HG03135 (cell line): ENCODE data around the gene LEPR.
A peak's percentile ranks its signal among the peaks of the same experiment; 100 is the strongest.
"Not testable (repeated sequence)": the region's sequence is repeated elsewhere in the genome, so short reads cannot be mapped to it uniquely, and the experiment has no call there.

Experiments
- ATAC-seq: cut with Tn5 transposase; IDR thresholded peaks from one replicate; pipeline ENCODE4 v1.9.1; 2021; ENCODE audit warnings: mild to moderate bottlenecking, moderate library complexity; ENCODE audit not compliant: unreplicated experiment

LEPR gene

DNA sequence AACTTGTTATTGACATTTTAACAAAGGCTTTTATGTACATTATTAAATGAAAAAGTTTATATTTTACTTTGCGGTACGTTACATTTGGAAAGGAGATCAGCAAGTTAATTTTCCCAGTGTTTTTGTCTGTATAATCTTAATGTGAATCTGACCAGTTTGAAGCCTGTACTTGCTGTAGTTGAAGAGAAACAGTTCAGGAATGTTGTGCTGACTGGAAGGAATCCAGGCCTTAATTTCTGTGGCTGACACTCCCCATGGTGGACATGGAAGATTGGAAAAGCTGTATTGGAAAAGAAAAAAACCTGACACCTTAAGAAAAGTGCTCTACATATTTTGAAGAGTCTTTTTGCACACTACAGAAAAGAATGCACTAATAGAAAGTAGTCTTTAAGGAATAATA is 15.5 kb downstream of the LEPR start:
- ATAC-seq: no peak

DNA sequence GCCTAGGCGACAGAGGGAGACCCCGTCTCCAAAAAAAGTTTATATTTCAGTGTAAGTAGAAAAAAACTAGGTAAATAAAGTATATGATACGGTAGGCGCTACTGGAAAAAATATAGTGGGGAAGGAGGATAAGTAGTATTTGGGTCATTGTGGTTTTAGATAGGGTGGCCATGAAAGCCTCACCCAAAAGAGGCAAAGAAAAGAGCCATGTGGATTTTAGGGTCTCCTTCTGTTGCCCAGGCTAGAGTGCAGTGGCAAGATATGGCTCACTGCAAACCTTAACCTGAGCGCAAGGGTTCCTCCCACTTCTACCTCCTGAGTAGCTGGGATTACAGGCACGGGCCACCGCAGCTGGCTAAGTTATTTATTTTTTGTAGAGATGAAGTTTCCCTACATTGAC is 17.1 kb downstream of the LEPR start:
- ATAC-seq: no peak

DNA sequence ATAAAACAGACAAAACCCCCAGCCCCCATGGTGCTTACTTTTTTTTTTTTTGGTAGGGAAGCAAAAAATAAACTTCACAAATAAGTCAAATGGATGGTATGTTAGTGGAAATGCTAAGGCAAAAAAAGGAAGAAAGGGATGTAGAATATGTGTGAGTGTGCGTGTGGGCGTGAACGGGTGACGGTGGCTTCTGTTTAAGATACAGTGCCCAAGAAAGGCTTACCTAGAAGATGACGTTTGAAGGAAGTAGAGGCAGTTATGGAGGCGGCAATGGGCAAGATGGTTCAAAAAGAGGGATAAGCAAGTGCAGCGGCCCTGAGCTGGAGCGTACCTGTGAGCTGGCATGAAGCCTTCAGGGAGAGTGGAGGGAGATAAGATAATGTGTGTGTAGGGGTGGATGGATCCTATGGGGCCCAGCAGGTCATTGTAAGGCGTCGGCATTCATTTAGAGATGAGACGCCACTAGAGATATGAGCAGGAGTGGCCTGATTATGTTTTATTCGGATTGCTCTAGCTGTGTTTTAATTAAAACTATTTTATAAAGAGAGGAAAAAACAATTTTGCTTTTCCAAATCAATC is 19.9 kb downstream of the LEPR start:
- no peak for ATAC-seq

DNA sequence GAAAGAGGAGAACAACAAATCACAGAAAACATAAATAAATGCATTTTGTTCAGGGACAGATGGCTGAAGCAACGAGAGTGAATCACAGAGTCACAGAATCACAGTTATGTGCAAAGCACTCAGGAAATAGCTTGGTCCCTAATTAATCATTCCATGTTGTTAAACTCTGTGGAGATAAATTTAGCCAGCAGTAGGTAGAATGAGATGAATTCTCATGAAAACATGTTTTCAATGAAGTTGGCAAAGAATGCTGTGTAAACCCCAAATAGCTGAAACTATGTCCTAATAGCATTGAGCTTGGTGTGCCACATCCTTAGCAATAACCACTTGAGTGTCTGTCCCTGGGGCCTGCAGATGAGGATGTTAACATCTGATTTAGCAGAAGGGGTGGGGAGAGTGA is 20.4 kb downstream of the LEPR start:
- ATAC-seq: no peak

DNA sequence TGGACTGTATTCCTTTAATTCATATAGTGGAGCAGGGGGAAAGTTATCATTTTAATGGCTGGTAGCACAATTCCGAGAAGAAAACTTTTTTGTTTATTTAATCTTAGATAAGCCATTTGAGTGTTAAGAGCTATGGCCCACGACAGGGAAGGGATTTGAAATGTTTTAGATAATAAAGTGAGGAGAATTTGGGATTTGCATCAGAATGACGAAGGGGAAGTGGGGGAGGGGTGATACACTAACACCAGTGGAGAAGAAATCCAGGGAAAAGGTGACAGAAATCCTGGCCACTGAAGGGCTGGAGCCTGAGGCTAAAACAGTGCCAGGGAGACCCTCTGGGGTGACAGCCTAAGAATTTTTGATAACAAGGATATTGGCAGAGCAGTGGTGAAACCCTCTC is 21.0 kb downstream of the LEPR start:
- no peak for ATAC-seq

DNA sequence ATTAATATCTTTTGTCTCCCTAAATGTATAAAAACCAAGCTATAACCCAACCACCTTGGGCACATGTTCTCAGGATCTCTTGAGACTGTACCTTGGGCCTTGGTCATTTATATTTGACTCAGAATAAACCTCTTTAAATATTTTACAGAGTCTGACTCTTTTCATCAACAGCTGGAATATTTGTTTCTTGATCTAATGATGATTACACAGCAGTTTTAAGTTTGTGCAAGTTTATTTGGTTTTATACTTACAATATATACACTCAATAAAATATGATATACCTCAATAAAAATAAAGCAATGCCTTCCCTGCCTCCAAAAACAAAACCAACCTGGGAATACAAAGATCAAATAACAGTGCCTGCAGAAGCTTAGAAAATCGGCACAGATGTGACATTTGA is 22.0 kb downstream of the LEPR start:
- ATAC-seq: no peak

DNA sequence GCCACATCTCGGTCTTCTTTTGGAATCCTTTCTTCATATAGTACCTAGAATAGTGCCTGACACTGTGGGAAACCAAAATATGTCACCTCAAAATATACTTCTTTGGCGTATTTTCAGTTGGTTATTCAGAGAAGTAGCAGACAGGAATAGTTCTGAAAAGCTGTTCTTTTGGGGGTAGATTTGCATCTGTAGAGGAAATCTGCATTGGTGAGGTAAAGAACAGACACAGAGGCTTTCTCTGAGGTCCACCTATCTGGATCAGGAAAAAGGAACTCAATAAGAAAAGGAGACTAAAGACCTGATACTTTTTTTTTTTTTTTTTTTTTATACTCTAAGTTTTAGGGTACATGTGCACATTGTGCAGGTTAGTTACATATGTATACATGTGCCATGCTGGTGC is 23.2 kb downstream of the LEPR start:
- ATAC-seq: no peak

DNA sequence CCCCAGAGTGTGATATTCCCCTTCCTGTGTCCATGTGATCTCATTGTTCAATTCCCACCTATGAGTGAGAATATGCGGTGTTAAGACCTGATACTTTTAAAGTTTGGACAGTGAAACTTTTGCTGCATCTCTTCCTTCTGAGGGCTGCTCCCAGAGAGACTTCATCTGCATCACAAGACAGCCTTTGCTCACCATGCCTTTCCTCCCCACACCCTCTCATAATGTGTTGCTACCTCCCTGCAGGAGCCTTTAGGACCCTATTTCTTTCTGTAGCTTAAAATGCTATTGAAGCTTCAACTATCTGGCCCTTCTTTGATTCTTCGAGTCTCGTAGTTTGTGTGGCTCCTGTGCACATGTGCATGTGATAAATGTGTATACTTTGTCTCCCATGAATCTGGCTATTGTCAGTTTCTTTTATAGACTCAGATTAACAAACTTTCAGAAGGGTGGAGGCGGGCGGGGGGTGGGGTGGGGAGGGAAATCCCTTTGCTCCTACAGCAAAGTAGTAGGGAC is 23.7 kb downstream of the LEPR start:
- no peak for ATAC-seq

DNA sequence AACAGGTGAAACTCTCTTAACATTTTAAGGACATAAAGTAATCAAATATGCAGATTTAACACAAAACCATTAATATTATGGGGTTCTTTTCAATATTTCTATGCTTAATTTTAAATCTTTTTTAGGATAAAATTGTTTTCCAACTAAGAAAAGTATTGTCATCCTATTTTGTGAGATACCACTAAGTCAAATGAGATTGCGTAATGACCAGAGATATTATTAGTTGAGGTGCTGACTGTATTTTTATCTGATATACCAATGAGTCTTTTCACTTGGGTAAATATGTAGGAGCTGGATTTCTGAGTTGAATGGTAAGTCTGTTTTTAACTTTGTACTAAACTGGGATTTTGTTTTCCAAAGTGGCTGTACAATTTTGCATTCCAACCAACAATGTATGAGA is 25.4 kb downstream of the LEPR start:
- no peak for ATAC-seq

DNA sequence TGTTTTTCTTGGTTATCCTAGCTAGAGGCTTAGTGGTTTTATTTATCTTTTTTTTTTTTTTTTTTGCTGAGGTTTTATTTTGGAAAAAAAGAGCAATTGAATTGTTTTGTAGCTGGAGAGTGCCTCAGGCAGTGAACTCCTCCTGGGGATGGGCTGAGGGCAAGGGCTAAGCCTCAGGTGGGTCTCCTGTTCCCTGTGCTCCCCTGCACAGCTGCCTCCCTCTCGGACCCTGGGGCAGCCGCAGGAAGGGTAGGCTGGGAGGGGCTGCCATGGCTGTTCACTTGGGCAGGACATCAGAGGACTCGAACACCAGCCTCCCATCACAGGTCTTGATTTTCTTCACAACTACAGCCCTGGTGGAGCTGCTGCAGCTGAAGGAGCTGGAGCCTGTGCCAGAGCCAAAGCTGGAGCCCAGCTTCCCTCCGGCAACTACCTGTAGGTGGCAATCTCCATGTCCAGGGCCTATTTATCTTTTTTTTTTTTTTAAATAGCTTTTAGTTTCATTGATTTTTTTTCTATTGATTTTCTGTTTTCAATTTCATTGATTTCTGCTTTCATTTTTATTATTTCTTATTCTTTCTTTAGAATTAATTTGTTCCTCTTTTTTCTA is 28.9 kb downstream of the LEPR start:
- no peak for ATAC-seq

DNA sequence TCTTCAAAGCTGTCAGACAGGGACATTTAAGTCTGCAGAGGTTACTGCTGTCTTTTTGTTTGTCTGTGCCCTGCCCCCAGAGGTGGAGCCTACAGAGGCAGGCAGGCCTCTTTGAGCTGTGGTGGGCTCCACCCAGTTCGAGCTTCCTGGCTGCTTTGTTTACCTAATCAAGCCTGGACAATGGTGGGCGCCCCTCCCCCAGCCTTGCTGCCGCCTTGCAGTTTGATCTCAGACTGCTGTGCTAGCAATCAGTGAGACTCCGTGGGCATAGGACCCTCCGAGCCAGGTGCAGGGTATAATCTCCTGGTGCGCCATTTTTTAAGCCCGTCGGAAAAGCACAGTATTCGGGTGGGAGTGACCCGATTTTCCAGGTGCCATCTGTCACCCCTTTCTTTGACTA is 35.2 kb downstream of the LEPR start:
- not testable (repeated sequence) for ATAC-seq

DNA sequence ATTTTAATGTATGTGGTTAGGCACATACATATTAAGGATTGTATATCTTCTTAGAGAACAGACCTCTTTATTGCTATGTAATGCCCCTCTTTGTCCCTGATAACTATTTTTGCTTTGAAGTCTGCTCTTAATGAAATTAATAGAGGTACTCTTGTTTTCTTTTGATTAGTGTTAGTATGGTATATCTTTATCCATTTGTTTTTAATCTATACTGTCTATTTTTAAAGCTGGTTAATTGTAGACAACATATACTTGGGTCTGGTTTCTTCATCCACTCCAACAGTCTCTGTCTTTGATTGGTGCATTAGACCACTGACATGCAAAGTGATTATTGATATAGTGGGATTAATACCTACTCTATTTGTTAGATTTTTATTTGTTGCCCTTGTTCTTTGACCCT is 36.0 kb downstream of the LEPR start:
- ATAC-seq: no peak

DNA sequence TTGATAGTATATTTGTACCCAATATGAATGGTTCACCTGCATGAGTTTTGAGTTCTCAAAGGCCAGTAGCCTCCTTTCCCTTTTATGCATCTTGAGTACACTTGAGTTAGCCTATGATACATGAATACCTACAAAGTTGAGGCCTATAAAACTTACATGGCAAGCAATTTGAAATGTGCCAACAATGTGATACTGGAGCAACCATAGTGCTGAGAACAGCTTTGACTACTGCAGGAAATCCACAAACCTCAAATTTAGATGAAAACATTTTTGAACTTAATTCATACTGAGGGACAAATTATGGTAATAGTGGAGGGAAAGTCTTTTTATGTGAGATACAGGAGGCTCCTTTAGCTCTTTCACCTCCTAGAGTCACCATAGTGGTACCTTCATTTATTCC is 37.4 kb downstream of the LEPR start:
- ATAC-seq: no peak

DNA sequence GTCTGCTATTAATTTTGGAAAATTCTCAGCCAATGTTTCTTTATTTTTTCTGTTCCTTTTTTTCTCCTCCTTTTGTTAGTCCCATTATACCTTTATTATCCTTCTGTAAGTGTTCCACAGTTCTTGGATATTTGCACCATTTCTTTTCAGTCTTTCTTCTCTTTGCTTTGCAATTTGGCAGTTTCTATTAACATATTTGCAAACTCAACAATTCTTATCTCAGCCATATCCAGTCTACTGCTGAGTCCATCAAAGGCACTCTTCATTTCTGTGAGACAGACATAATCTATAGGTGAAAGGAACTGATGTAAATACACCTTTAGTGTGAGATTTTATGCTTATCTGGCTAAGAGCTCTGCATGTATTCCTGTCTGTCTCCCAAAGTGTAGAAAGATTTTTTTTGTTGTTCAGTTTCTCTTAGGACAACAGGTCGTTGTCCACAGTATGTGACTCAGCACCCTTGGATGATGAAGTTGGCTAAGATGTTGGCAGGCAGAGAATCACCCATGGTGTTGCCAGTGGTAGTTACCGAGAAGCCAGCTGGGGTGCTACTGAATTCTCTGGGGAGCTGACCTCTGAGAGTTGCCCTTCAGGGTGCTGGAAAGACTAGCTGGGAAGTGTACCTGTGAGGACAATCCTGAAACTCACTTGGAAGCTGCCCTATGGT is 38.4 kb downstream of the LEPR start:
- ATAC-seq: no peak

DNA sequence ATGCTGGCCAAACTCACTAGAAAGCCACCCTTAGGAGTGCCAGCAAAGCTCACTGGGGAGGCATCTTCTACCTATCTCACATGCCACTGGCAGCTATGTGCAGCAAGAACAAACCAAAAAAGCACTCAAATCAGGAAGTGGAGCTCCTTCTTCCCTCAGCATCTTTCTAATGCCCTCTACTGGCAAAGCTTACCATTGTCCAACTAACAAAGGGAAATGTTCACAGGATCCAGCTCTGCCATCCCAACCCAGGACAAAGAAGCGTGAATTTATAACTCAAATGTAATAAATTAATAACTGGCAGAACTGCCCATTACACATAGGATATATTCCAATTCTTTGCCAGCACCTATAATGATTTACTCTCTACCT is 38.9 kb downstream of the LEPR start:
- peak; percentile 63 for ATAC-seq

DNA sequence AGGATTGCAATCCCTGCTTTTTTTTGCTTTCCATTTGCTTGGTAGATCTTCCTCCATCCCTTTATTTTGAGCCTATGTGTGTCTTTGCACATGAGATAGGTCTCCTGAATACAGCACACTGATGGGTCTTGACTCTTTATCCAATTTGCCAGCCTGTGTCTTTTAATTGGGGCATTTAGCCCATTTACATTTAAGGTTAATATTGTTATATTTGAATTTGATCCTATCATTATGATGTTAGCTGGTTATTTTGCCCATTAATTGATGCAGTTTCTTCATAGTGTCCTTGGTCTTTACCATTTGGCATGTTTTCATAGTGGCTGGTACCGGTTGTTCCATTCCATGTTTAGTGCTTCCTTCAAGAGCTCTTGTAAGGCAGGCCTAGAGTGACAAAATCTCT is 45.4 kb downstream of the LEPR start:
- ATAC-seq: not testable (repeated sequence)

DNA sequence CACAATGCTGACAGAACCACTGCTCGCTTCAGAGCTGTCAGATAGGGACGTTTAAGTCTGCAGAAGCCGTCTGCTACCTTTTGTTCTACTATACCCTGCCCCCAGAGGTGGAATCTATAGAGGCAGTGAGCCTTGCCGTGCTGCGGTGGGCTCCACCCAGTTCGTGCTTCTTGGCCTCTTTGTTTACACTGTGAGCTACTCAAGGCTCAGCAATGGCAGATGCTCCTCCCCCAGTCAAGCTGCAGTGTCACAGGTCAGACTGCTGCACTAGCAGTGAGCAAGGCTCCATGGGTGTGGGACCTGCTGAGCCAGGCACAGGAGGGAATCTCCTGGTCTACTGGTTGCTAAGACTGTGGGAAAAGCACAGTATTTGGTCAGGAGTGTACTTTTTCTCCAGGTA is 47.1 kb downstream of the LEPR start:
- ATAC-seq: no peak

DNA sequence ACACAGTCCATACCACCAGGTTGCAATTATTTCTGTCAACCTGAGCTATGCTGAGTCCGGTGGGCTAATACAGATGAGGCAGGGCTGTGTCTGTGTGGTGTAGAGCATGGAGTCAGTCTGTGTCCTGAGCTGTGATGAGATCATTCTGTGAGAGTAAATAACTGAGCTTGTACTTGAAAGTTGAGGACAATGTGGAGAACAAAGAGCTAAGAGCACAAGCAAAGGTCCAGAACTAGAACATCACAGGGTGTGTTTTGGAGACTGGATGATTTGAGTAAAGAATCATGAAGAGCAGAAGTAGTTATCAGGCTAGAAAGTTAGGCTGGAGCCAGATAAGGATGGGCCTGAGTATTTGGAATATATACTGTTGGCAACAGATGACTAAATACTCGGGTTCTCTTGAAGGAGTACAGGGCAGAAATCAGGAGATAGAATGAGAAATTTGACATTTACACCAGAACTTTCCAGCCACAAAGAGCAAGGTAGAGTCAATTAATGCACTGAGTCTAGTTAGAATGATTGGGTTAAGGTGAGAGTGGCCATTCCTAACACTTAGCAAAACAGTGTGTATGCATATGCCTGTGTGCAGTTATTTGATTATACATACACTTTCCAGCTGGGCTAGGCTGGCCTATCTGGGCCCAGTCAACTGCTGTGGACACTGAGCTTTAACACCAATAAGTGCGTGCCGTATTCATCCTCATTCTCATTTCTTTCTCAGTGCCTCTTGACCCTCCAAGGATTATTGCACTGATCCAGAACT is 48.8 kb downstream of the LEPR start:
- no peak for ATAC-seq

DNA sequence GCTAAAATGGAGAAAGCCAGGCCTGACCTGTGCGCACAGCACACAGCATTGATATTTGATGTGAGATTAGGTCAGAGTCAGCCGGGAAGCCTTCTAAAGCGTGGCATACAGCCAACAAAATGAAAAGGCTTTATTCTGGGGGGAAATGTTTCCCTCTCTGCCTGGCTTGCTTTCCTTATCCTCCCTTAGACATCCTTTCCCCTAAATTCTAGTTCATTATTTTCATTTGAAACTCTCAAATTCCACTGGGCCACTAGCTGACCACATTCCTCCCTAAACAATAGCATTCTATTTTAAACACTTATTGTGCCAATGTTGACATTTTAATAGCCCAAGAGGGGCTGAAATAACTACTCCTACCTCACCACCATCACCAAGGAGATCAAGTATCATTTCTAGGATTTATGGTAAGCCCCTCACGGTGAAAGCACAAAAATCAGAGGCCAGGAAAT is 49.4 kb downstream of the LEPR start:
- ATAC-seq: no peak
